Measurements from ENCODE around the gene LRSAM1.

Gene LRSAM1

GRCh38 chr9:127421057-127421456, 30.3 kb upstream of the LRSAM1 start:
- TF ChIP-seq POLR2AphosphoS5 (IDR thresholded peaks at IDR 0.05; ENCODE audit: low read depth, low read length) (no peak), SIN3A (IDR thresholded peaks at IDR 0.05; ENCODE audit: borderline replicate concordance, insufficient read depth, low read length) (no peak), REST (IDR thresholded peaks at IDR 0.05; ENCODE audit: insufficient read depth in 1 of 2, low read depth in 2 of 2, low read length in 2 of 2) (no peak), TAF1 (IDR thresholded peaks at IDR 0.05; ENCODE audit: borderline replicate concordance, insufficient read depth, low read length) (no peak), FOXP2 (optimal IDR thresholded peaks at IDR 0.05; ENCODE audit: borderline replicate concordance, extremely low read depth, extremely low read length, insufficient read depth) (no peak)

GRCh38 chr9:127422133-127422782, 29.1 kb upstream of the LRSAM1 start:
- TF ChIP-seq REST (IDR thresholded peaks at IDR 0.05; ENCODE audit: insufficient read depth in 1 of 2, low read depth in 2 of 2, low read length in 2 of 2) (no peak), POLR2AphosphoS5 (IDR thresholded peaks at IDR 0.05; ENCODE audit: low read depth, low read length) (no peak), TAF1 (IDR thresholded peaks at IDR 0.05; ENCODE audit: borderline replicate concordance, insufficient read depth, low read length) (no peak), SIN3A (IDR thresholded peaks at IDR 0.05; ENCODE audit: borderline replicate concordance, insufficient read depth, low read length) (no peak), FOXP2 (optimal IDR thresholded peaks at IDR 0.05; ENCODE audit: borderline replicate concordance, extremely low read depth, extremely low read length, insufficient read depth) (no peak)

- no peak for TF ChIP-seq TAF1 (IDR thresholded peaks at IDR 0.05; ENCODE audit: borderline replicate concordance, insufficient read depth, low read length)
- TF ChIP-seq SIN3A (IDR thresholded peaks at IDR 0.05; ENCODE audit: borderline replicate concordance, insufficient read depth, low read length): no peak
- TF ChIP-seq FOXP2 (optimal IDR thresholded peaks at IDR 0.05; ENCODE audit: borderline replicate concordance, extremely low read depth, extremely low read length, insufficient read depth): no peak
- no peak for TF ChIP-seq REST (IDR thresholded peaks at IDR 0.05; ENCODE audit: insufficient read depth in 1 of 2, low read depth in 2 of 2, low read length in 2 of 2)
- TF ChIP-seq POLR2AphosphoS5 (IDR thresholded peaks at IDR 0.05; ENCODE audit: low read depth, low read length): no peak
Measured at GRCh38 chr9:127422787-127423186, 28.5 kb upstream of the LRSAM1 start.

GRCh38 chr9:127423476-127423933, 27.8 kb upstream of the LRSAM1 start:
- TF ChIP-seq FOXP2 (optimal IDR thresholded peaks at IDR 0.05; ENCODE audit: borderline replicate concordance, extremely low read depth, extremely low read length, insufficient read depth) (no peak), REST (IDR thresholded peaks at IDR 0.05; ENCODE audit: insufficient read depth in 1 of 2, low read depth in 2 of 2, low read length in 2 of 2) (no peak), SIN3A (IDR thresholded peaks at IDR 0.05; ENCODE audit: borderline replicate concordance, insufficient read depth, low read length) (no peak), TAF1 (IDR thresholded peaks at IDR 0.05; ENCODE audit: borderline replicate concordance, insufficient read depth, low read length) (no peak)
